HG02763 (cell line): ENCODE results near the gene CD69.

Source experiments
- ATAC-seq: cut with Tn5 transposase; IDR thresholded peaks from one replicate; pipeline ENCODE4 v1.9.1; 2021; ENCODE audit warnings: mild to moderate bottlenecking, moderate library complexity; ENCODE audit not compliant: unreplicated experiment

CD69 gene

DNA sequence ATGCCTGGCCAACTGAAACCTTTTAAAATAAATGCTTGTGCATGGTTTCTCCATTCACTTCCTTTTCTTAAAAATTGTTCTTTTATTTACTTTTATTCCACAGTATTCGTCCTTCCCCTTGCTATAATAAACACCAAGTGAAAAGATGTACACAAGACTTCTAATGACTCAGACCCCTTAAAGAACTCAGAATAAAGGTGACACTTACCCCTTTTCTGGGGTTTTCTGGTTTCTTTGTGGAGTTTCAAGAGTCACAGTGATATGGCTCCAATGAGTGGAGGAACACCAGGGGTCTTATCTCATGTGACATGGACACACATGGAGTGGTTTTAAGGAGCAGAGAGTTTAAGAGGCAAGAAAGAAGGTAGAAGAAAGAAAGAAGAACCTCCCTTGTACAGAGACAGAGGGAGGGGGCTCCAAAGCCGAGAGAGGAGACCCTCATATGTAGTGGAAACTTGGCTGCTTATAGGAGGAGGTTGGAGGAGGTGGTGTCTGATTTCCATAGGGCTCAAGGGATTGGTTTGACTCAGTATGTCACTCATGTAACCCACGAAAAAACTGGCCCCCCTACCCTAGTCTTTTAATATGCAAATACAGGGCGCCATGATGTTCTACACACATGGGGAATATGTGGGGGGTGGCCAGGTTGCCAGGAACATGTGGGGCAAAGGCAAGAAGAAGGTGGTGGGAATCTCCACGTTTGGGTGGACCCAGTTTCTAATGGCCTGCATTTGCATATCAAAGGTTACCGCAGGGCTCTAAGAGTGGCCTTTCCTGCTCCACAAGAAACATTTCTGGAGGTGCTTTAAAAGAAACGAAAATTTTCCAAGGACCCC lies 22.1 kb upstream of the CD69 start:
- no peak for ATAC-seq

- no peak for ATAC-seq
Observed at GRCh38 chr12:9781360-9781759, 20.7 kb upstream of the CD69 start.

DNA sequence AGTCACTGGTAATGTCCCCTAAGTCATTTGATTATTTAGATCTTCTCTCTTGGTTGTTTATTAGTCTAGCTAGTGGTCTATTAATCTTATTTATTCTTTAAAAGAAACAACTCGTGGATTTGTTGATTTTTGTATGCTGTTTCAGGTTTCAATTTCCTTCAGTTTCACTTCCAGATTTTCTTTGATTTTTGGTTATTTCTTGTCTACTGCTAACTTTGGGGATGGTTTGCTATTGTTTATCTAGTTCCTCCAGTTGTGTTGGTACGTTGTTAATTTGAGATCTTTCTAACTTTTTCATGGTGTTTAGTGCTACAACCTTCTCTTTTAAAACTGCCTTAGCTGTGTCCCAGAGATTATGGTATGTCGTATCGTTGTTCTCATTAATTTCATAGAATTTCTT lies 18.5 kb upstream of the CD69 start:
- ATAC-seq = no peak

GRCh38 chr12:9776781-9777180 lies 16.1 kb upstream of the CD69 start:
- ATAC-seq = no peak

DNA sequence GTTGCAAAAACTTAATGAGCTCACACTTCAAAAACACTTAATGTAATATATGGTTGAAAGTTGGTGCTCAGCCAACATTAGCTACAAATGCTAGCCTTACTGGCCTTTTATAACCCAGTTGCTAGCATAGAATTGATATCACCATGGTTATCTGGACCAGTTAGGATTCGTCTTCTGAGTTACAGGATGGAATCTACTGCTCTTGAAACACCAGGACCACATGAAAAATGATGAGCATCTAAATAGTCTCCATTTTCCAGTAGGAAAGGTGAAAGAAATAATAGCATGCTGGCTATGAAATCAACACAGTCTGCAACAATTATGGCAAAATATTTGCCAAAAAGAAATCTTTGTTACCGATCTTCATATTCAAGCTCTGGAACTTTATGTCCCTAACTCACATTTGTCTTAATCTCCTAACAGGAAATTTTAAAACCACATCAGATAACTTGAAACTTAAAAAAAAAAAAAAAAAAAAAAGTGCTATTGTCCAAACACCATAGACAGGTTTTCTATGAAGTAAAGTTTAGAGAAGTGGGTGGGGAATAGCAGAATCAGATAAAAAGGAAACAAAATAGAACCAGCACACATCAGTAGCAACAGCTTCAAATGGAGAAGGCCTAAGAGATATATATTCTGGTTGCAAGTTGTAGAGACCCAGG lies 12.6 kb upstream of the CD69 start:
- no peak for ATAC-seq

GRCh38 chr12:9763025-9763424 lies 2.3 kb upstream of the CD69 start:
- no peak for ATAC-seq

DNA sequence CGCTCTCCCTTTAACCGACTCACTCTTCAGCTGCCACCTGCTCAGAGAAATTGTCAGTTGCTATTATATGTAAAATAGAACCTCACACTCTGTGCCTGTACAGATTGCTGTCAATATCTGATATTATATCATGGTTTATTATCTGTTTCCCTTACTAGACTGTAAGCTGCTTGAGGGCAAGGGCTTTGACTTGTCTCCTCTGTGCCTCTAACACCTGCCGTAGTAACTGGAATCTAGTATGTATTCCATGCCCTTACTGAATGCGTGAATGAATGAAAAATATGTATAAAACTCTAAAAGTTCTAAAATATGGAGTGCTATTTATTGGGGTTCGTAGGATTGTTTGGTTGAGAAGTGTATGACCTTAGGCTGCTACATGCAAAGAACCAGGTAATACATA lies 1.7 kb upstream of the CD69 start:
- ATAC-seq = no peak

- ATAC-seq = no peak
Observed at GRCh38 chr12:9761419-9761781, 699 bp upstream of the CD69 start.

- ATAC-seq = no peak
Observed at GRCh38 chr12:9760120-9760519, 581 bp downstream of the CD69 start.

DNA sequence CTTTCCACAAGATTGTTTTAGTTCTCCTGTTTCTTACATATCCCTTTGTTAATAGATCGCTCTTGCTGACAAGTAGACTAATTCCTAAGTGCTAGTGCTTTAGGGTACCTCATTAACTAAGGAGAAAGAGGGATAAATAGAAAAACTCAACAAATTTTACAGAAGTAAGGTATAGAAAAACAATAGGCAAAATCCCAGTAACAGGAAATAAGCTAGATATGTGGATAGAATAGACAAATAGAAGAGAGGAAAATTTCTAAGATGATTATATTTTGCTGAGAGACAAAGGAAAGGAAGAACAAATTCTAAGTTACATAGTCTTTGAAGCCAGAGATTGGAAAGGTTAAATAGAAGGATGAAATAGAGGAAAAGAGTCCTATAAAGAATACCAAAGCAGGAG lies 1.0 kb downstream of the CD69 start:
- no peak for ATAC-seq

GRCh38 chr12:9758119-9758518 lies 2.6 kb downstream of the CD69 start:
- no peak for ATAC-seq

GRCh38 chr12:9757433-9758025 lies 3.2 kb downstream of the CD69 start:
- no peak for ATAC-seq

- ATAC-seq = no peak
Observed at GRCh38 chr12:9756706-9757105, 4.0 kb downstream of the CD69 start.

GRCh38 chr12:9756170-9756569 lies 4.5 kb downstream of the CD69 start:
- ATAC-seq = no peak

GRCh38 chr12:9755567-9755966 lies 5.1 kb downstream of the CD69 start:
- ATAC-seq = no peak

DNA sequence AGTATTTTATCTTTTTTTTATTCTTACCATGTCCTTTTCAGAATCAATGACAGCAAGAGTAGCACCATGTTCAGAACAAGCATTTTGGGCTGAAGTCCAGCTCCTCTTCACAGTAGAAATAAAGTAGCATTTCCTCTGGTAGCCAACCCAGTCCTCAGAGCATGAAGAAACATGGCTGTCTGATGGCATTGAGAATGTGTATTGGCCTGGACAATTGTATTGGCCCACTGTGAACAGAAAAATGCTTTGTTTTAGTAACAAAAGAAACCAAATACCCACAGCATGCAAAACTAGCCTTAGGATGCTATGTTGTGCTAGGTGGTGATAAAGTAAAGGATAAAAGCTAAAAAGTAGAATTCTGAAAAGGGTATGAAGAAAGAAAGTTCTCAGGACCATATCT lies 5.7 kb downstream of the CD69 start:
- ATAC-seq = no peak

GRCh38 chr12:9754099-9754927 lies 6.4 kb downstream of the CD69 start:
- ATAC-seq = no peak

GRCh38 chr12:9753498-9753897 lies 7.2 kb downstream of the CD69 start:
- no peak for ATAC-seq

DNA sequence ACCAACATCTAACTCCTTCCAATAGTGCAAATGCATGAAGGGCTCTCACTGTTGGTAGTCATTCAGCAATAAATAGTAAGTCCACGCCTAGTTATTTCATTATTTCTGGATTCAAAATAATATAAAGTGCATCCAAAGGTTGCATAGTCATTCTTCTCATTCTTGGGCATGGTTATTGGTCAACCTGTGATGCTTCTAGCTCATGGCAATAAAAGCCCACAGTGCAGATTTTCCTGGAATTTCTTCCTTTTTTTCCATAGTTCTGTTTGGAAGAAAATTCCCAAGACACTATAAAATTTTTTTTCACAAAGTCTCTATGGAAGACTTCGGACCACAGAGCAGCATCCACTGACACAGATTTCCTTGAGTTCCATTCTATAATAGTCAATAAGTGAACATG lies 7.6 kb downstream of the CD69 start:
- no peak for ATAC-seq

GRCh38 chr12:9752145-9752933 lies 8.4 kb downstream of the CD69 start:
- ATAC-seq = no peak
